ENCODE measurements around the gene RAB42. TPM values are rescaled to one million over a fixed set of nuclear protein-coding genes. Genes with fewer than 3 reads are reported as not detected.
"Not testable (repeated sequence)": the region's sequence is repeated elsewhere in the genome, so short reads cannot be mapped to it uniquely, and the experiment has no call there.

The RAB42 gene, protein sequence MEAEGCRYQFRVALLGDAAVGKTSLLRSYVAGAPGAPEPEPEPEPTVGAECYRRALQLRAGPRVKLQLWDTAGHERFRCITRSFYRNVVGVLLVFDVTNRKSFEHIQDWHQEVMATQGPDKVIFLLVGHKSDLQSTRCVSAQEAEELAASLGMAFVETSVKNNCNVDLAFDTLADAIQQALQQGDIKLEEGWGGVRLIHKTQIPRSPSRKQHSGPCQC
- polyA plus RNA-seq (ENCODE audit: insufficient read length in 3 of 3) = 1 to 10 TPM; 2.3 to 2.6 (median 2.5) TPM

DNA sequence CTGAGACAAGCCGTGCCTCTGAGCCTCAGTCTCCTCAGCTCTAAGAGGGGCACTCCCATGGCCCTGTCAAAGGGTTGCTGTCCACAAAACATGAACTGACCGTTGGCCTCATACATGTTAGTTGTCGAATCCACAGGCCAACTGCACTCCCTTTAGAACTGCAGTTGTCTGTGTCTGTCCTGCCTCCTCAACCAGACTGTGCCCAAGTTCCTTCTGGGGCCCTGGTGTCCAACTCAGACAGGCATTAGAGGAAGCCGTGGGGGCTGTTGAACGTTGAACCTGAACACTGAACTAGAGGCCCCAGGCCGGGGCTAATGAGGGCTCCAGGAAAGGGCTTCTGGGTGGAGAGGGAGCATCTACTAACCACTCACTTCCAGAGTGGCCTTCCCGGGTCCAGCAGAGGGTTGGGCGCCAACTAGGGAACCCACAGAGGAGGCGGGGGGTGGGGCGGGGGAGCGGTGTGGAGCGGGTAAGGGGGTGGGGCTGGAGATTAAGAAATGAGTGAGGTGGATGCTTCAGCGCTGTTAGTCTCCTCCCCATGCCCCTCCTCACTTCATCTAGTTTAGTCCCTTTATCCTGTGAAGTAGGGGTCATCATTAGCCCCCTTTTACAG lies at the start of gene RAB42:
TSS of gene RAB42 (plus strand) at position 558 of the 613 bp plus-strand sequence. CDS start 247 bp downstream, outside the sequence.
- DNase-seq (ENCODE audit: low read depth in 3 of 3, low spot score in 2 of 3) = no peak

GRCh38 chr1:28545246-28545628 lies 46.8 kb upstream of the RAB42 start:
- no peak for DNase-seq (ENCODE audit: low read depth in 3 of 3, low spot score in 2 of 3)

DNA sequence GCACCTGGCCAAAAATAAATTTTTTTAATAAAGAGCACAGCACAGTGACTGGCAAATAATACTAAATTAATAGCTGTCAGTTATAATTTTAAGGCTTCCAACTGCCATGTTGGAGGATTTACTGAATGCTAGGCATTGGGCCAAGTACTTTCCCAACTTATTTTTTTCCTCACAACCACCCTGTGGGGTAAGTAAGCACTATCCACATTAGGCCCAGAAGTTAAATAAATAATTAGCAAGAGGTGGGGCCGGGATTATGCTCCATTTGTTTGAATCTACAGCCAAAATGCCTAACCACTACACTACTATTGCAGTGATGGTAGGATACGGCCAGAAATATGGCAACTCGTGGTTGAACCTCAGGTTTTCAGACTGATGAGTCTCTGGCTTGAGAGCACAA lies 43.7 kb upstream of the RAB42 start:
- DNase-seq (ENCODE audit: low read depth in 3 of 3, low spot score in 2 of 3) = no peak

DNA sequence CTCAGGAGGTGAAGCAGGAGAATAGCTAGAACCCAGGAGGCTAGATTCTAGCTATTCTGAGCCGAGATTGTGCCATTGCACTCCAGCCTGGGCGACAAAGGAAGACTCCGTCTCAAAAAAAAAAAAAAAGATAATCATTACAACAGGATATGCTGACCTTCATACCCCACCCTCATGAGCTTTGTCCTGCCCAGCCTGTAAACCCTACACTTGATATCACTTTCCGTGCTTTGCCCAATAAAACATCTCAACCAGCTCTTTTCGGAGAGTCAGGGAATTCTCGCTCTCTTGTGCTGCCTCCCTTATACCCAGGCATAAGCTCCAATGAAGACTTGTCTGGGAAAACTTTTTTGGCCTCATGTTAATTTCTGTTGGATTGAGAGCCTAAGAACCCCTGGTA lies 40.7 kb upstream of the RAB42 start:
- no peak for DNase-seq (ENCODE audit: low read depth in 3 of 3, low spot score in 2 of 3)

DNA sequence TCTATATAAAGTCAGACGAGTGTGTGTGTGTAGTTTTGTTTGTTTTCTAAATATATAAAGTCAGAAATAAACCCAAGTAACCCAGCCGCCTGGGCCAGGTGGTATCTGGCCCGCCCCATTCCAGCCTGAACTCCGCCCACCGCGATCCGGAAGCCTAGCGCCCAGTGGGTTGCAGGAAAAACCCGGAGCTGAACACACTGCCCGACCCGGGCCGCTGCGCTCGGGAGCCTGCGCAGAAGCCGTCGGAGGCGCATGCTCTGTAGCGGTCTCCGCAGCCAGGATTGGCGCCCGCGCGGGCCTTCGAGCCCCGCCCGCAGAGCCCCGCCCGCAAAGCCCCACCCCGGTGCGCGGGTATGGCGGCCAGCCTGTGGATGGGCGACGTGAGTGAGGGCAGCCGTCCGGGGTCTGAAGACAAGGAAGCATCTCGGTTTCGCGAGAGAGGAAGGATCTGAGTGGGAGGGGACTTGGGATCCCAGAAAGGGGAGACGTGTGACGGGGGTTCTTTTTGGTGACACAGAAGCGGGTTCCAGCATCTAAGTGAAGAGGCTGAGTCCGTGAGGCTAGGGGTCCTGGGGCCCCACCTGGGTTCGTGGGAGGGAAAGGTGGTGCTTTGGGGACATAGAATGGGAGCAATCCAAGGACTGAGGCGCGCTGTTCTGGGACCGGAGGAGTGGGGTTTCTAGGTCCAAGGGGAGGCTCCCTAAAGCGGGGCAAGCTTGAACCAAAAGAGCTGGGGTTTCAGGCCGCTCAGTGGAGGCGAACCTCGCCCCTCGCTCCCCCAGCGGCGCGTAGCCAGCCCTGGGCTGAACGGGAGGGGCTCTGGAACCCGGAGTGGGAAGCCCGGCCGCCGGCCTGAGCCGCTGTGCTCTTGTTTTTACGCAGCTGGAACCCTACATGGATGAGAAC lies 39.1 kb upstream of the RAB42 start, which contains the start of gene TRNAU1AP:
TSS of gene TRNAU1AP (plus strand) at position 328 of the 906 bp plus-strand sequence. CDS start at position 354, 26 bp downstream.
- peak; percentile 87 to 93 (median 90) for DNase-seq (ENCODE audit: low read depth in 3 of 3, low spot score in 2 of 3)

GRCh38 chr1:28560886-28561285 lies 31.2 kb upstream of the RAB42 start:
- DNase-seq (ENCODE audit: low read depth in 3 of 3, low spot score in 2 of 3) = no peak

GRCh38 chr1:28564310-28564709 lies 27.8 kb upstream of the RAB42 start:
- DNase-seq (ENCODE audit: low read depth in 3 of 3, low spot score in 2 of 3) = no peak

- no peak for DNase-seq (ENCODE audit: low read depth in 3 of 3, low spot score in 2 of 3)
Observed at GRCh38 chr1:28565040-28565439, 27.0 kb upstream of the RAB42 start.

- DNase-seq (ENCODE audit: low read depth in 3 of 3, low spot score in 2 of 3) = no peak
Observed at GRCh38 chr1:28565726-28566125, 26.3 kb upstream of the RAB42 start.

DNA sequence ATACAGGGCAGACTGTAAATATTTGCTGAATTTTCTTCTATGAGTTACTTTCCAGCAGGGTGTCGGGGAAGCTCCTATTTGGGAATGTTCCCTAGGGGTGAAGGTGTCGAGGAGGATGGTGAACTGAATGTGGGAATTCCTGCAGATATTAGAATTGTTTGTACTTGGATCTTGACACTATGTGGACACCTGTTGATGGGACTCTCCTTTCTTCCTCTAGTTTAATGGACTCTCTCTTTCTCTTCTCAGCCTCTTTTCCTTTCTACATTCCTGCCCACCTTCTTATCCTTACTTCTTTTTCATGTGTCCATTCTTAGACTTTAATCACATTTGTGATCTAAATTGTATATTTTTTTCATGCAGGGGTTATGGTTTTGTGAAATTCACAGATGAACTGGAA lies 25.1 kb upstream of the RAB42 start:
- DNase-seq (ENCODE audit: low read depth in 3 of 3, low spot score in 2 of 3) = no peak

DNA sequence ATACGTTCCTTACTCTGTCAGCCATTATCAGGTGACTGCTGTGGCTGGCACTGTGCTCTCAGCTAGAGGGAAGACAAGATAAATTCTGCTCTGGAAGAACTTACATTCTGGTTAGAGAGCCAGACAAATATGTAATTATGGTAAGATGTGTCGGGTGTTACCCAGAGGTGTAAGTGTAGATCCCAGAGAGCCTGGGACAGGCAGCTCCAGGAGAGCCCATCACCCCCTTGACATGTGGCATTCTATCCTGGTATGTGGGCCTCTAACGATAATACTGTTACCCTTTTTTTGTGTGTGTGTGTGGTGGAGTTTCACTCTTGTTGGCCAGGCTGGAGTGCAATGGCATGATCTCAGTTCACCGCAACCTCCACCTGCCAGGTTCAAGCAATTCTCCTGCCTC lies 20.2 kb upstream of the RAB42 start:
- DNase-seq (ENCODE audit: low read depth in 3 of 3, low spot score in 2 of 3) = no peak

DNA sequence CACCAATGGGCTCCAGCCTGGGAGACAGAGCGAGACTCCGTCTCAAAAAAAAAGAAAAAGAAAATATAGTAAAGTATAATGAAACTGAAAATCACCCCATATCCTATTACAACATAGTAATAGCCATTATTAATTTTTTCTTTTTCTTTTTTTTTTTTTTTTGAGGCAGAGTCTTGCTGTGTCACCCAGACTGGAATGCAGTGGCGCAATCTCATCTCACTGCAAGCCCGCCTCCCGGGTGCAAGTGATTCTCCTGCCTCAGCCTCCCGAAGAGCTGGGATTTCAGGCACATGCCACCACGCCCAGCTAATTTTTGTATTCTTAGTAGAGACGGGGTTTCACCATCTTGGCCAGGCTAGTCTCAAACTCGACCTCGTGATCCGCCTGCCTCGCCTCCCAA lies 19.2 kb upstream of the RAB42 start:
- not testable (repeated sequence) for DNase-seq (ENCODE audit: low read depth in 3 of 3, low spot score in 2 of 3)

DNA sequence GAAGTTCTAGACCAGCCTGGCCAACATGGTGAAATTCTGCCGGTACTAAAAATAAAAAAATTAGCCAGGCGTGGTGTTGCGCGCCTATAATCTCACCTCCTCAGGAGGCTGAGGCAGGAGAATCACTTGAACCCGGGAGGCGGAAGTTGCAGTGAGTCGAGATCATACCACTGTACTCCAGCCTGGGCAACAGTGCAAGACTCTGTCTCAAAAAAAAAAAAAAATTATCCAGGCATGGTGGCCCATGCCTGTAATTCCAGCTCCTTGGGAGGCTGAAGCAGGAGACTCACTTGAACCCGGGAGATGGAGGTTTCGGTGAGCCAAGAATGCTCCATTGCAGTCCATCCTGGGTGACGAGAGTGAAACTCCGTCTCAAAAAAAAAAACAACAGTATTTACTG lies 18.5 kb upstream of the RAB42 start:
- DNase-seq (ENCODE audit: low read depth in 3 of 3, low spot score in 2 of 3) = no peak

DNA sequence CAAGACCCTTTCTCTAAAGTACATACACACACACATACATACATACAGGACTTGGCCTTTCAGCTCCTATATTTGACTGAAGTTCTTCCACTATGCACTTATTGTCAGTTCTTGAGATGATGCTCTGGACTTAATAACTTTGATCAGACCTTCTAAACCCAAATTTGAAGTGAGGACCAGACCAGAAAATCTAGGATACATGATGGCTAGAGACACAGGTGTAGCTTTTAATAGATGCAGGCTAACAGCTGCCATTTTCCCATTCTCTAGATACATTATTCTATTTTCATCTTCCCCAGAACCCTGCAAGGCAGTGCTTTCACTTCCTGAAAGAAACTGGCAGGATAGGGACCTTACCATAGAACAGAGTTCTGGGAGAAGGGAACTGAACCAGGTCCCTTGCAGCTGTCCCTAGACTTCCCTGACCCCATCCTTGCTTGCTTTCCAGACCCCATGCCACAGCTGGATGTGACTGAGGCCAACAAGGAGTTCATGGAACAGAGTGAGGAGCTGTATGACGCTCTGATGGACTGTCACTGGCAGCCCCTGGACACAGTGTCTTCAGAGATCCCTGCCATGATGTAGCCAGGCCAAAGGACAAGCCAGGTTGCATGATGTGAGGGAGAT lies 14.9 kb upstream of the RAB42 start:
- DNase-seq (ENCODE audit: low read depth in 3 of 3, low spot score in 2 of 3) = no peak

GRCh38 chr1:28577738-28578536 lies 14.1 kb upstream of the RAB42 start:
- no peak for DNase-seq (ENCODE audit: low read depth in 3 of 3, low spot score in 2 of 3)

- no peak for DNase-seq (ENCODE audit: low read depth in 3 of 3, low spot score in 2 of 3)
Observed at GRCh38 chr1:28578696-28579218, 13.3 kb upstream of the RAB42 start.

GRCh38 chr1:28579401-28579800 lies 12.7 kb upstream of the RAB42 start:
- DNase-seq (ENCODE audit: low read depth in 3 of 3, low spot score in 2 of 3) = no peak

DNA sequence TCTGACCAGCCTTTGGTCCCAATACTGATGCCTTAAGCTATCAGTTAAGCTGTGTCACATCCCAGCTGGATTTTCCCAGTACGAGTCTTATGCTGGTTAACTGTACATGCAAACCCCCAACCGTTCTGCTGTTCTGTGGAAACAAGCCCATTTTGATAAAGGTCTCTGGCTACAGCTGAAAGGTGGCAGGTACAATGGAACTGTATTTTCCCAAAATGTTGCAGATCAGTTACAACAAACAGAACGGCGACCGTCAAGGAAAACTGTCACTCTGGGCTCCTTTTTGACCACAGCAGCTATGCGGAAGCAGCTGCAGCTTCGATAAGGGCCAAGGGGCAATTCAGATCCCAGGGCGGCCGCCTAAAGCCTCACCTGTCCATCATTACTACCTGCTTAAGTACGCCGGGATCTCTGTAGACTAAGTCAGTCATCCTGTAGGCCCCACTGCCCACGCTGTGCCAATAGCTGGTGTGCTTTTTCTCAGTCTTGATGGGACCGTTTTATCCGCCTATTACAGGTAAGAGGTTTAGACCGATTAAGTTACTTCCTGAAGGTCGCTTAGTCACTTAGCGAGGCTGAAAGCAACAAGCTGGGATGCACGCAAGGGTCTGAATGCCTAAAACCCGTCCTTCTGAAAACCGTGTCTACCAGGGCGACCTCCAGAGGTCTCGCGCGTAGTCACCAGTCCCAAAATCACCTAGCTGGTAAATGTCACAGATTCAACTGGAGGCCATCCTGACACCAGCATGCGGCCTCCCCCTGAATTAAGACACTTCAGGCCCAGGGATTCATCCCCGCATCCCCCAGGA lies 11.1 kb upstream of the RAB42 start:
- DNase-seq (ENCODE audit: low read depth in 3 of 3, low spot score in 2 of 3) = no peak

All from right renal cortex interstitium (tissue), 3 donors.